HL-60 (cell line): ENCODE results near the gene ITPR3.

ENCODE experiments used
- GABPA ChIP-seq: IDR thresholded peaks from 2 replicates; pipeline ENCODE4 v1.6.1; 2012; ENCODE audit warnings: low read depth
- POLR2AphosphoS5 ChIP-seq: IDR thresholded peaks from 2 replicates; pipeline ENCODE4 v1.6.1; 2012; ENCODE audit warnings: low read depth
- TF ChIP-seq, protein P1 (sequence below): IDR thresholded peaks from one replicate; pipeline ENCODE4 v1.5.1; 2011; ENCODE audit warnings: low read length, control low read depth, inconsistent platforms; ENCODE audit not compliant: insufficient read depth

DNA sequence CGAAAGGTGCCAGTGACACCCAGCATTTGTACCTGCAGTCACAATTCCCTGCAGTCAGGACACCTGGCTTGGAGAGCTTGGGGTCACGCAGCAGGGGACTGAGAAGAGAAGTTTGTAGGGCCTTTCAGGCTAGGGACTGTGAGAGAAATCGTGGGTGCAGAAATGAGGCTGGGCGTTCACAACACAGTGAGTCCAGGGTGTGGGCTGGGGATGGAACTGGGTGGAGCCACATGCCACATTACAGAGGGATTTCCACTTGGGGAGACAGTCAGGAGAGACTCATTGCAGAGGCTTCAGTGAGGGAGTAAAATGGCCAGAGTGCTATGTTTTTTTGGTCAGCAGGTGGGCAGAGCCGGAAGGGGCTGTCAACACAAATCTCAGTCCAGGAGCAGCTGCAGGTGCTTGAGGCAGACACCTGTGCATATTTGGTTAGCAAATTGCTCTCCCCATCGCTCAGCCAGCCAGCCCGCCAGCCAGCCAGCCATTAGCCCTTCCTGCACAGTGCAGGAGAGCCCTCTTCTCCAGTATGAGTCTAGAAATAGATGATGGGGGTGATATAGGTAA is 7.4 kb downstream of the ITPR3 start:
- TF ChIP-seq, protein P1, sequence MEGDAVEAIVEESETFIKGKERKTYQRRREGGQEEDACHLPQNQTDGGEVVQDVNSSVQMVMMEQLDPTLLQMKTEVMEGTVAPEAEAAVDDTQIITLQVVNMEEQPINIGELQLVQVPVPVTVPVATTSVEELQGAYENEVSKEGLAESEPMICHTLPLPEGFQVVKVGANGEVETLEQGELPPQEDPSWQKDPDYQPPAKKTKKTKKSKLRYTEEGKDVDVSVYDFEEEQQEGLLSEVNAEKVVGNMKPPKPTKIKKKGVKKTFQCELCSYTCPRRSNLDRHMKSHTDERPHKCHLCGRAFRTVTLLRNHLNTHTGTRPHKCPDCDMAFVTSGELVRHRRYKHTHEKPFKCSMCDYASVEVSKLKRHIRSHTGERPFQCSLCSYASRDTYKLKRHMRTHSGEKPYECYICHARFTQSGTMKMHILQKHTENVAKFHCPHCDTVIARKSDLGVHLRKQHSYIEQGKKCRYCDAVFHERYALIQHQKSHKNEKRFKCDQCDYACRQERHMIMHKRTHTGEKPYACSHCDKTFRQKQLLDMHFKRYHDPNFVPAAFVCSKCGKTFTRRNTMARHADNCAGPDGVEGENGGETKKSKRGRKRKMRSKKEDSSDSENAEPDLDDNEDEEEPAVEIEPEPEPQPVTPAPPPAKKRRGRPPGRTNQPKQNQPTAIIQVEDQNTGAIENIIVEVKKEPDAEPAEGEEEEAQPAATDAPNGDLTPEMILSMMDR, result no peak
- TF ChIP-seq POLR2AphosphoS5 (no peak), GABPA (no peak)
